Measurements from ENCODE around the gene RARG.

Gene RARG

GRCh38 chr12:53217051-53217930 lies 14.7 kb downstream of the RARG start:
- TF ChIP-seq CTCF (IDR thresholded peaks at IDR 0.05; ENCODE audit: low read depth, low read length, missing control alignments), result no peak
- no peak for DNase-seq (ENCODE audit: low read depth)
- H3K4me3 ChIP-seq (ENCODE audit: low read depth, low read length), result peak overlapping the region; percentile 74
- in situ Hi-C loops (cut with HindIII; ENCODE audit: low sequenced_read_pairs), result no loop called here

- TF ChIP-seq CTCF (IDR thresholded peaks at IDR 0.05; ENCODE audit: low read depth, low read length, missing control alignments), result no peak
- DNase-seq (ENCODE audit: low read depth), result no peak
- in situ Hi-C loops (cut with HindIII; ENCODE audit: low sequenced_read_pairs), result no loop called here
- H3K4me3 ChIP-seq (ENCODE audit: low read depth, low read length), result no peak overlapping the region
Observed at GRCh38 chr12:53215497-53215896, 16.5 kb downstream of the RARG start.

DNA sequence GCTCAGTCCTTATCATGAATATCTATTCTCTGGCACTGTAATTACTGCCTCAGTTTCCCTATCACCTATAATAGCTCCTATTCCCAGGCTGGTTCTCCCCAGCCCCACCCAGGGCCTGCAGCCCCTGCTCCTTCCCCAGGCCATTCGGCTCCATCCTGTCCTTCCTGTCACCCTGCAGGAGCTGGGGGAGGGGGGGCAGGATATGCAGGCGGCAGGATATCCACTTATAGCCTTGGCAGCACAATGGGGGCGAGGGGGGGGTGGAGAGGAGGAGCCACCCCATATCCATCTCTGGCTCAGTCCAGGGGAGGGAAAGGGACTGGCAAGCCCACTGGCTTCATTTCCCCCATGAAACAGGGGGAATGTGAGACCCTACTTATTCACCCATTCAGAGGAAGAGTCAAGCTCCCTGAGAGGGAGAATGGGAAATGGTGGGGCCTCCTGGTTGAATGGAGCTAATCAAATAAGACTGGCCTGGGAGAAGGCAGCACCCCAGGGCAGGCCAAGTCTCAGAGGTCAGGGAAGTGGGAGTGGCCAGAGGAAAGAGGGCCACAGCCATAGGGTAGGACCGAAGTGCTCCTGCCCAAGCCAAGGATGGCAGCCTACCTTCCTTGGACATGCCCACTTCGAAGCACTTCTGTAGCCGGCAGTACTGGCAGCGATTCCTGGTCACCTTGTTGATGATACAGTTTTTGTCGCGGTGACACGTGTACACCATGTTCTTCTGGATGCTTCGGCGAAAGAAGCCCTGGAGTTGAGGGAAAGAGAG lies 17.1 kb downstream of the RARG start:
- H3K4me3 ChIP-seq (ENCODE audit: low read depth, low read length), result no peak overlapping the region
- in situ Hi-C loops (cut with HindIII; ENCODE audit: low sequenced_read_pairs), result no loop called here
- DNase-seq (ENCODE audit: low read depth), result no peak
- TF ChIP-seq CTCF (IDR thresholded peaks at IDR 0.05; ENCODE audit: low read depth, low read length, missing control alignments), result no peak

GRCh38 chr12:53214221-53214620 lies 17.8 kb downstream of the RARG start:
- in situ Hi-C loops (cut with HindIII; ENCODE audit: low sequenced_read_pairs), result no loop called here
- no peak overlapping the region for H3K4me3 ChIP-seq (ENCODE audit: low read depth, low read length)
- no peak for DNase-seq (ENCODE audit: low read depth)
- TF ChIP-seq CTCF (IDR thresholded peaks at IDR 0.05; ENCODE audit: low read depth, low read length, missing control alignments), result no peak

- peak; percentile 89 for TF ChIP-seq CTCF (IDR thresholded peaks at IDR 0.05; ENCODE audit: low read depth, low read length, missing control alignments)
- no peak for DNase-seq (ENCODE audit: low read depth)
- H3K4me3 ChIP-seq (ENCODE audit: low read depth, low read length), result no peak overlapping the region
- in situ Hi-C loops (cut with HindIII; ENCODE audit: low sequenced_read_pairs), result no loop called here
Observed at GRCh38 chr12:53213348-53213747, 18.7 kb downstream of the RARG start.

- no peak for DNase-seq (ENCODE audit: low read depth)
- in situ Hi-C loops (cut with HindIII; ENCODE audit: low sequenced_read_pairs), result no loop called here
- no peak for TF ChIP-seq CTCF (IDR thresholded peaks at IDR 0.05; ENCODE audit: low read depth, low read length, missing control alignments)
- no peak overlapping the region for H3K4me3 ChIP-seq (ENCODE audit: low read depth, low read length)
Observed at GRCh38 chr12:53212931-53213330, 19.1 kb downstream of the RARG start.

Measured in astrocyte of the cerebellum (primary cell).